Fibroblast of the aortic adventitia (primary cell): ENCODE data around the gene IL6R. TPM values are rescaled to one million over a fixed set of nuclear protein-coding genes. Genes with fewer than 3 reads are reported as not detected.
A peak's percentile ranks its signal among the peaks of the same experiment; 100 is the strongest.
"Not testable (repeated sequence)": the region's sequence is repeated elsewhere in the genome, so short reads cannot be mapped to it uniquely, and the experiment has no call there.

Source experiments
- DNase-seq: peaks from one replicate; pipeline ENCODE4 v3.0.0-alpha.2; 2010; ENCODE audit warnings: low read depth
- H3K4me3 ChIP-seq: 2 replicates; pipeline ENCODE4 v1.5.1; 2011; ENCODE audit warnings: low read depth, mild to moderate bottlenecking, control low read depth, low read length, moderate library complexity
- CTCF ChIP-seq: IDR thresholded peaks from 2 replicates; pipeline ENCODE4 v1.5.1; 2011; ENCODE audit warnings: mild to moderate bottlenecking, low read length, control low read depth, inconsistent platforms; ENCODE audit not compliant: insufficient read depth
- total RNA-seq: library from RNA; depleted of rRNA; stranded (reverse); fragments of >200 nt; gene quantifications from 2 replicates; pipeline ENCODE4 v1.2.3, GENCODE V29; 2012; ENCODE audit warnings: low replicate concordance

Gene IL6R
- total RNA-seq, 1 donor, result 5.3 TPM

DNA sequence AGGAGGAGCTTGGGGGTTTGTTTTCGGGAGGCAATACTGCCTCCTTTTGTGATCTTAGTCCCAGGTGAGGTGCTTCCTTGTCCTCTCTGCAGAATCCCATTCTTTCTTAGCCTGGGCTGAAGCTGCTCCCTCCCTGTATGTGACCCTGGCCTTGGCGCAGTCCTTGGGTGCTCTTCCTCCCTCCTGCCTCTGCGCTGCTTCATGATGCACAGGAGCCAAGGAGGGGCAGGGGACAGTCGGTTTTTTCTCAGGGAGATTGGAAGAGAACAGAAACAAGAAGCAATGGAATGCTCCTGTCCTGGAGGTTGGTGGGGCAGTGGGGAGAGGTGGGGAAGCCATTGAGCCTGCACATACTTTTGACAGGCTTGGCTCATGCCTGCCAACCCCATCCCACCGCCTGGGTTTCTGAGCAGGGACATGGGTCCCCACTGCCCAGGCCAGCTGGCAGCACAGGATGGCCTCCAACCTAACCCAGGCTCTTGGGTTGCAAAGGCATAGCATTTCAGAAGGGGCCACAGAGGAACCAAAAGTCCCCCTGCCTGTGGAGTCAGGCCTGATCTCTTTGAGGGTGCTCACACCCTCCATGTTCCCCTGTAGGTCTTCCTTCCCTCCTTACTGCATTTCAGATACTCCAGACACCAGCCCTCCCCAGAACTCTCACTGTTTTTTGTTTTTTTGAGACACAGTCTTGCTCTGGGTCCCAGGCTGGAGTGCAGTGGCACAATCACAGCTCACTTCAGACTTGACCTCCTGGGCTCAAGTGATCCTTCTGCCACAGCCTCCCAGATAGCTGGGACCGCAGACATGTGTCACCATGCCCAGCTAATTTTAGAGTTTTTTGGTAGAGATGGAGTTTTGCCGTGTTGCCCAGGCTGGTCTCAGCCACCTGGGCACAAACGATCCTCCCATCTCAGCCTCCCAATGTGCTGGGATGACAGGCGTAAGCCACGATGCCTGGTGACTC is 16.1 kb downstream of the IL6R start:
- TF ChIP-seq CTCF, result no peak
- no peak overlapping the region for H3K4me3 ChIP-seq
- DNase-seq, result no peak

GRCh38 chr1:154422049-154422448 is 16.9 kb downstream of the IL6R start:
- not testable (repeated sequence) for H3K4me3 ChIP-seq, DNase-seq

GRCh38 chr1:154422521-154422920 is 17.4 kb downstream of the IL6R start:
- no peak for DNase-seq
- no peak for TF ChIP-seq CTCF

DNA sequence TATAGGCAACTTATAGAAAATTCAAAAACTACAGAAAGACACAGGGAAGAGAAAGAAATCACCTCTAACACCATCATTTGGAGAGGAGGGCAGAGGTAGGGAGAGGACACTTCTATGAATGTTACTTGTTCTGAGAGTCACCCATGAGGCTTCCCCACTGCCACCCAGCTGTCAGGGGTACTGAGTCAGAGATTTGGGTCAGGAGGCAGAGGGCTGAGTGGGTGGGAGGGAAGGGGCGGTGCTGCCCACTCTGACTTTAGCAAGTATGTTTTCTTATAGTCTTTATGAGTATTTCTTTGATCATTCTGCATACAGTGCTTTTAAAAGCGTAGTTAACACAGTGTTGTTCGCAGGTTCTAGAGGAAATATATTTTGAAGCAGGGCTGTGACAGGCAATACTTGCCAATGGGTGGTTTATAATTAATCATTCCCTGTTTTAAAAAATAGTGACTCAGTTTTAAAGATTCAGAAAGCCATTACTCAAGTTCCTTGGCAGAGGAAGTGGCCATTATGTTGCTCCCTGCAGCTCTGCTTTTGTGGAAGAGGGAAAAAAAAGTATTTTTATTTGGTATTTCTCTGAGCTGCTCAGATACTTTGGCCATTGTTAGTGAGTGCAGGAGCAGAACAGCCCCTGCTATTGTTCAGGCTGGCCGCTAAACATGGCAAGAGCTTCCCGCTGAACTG is 18.3 kb downstream of the IL6R start:
- DNase-seq, result peak; percentile 91
- no peak for TF ChIP-seq CTCF
- no peak overlapping the region for H3K4me3 ChIP-seq

More at GRCh38 chr1:154422521-154422920, 17.4 kb downstream of the IL6R start:
- no peak overlapping the region for H3K4me3 ChIP-seq

DNA sequence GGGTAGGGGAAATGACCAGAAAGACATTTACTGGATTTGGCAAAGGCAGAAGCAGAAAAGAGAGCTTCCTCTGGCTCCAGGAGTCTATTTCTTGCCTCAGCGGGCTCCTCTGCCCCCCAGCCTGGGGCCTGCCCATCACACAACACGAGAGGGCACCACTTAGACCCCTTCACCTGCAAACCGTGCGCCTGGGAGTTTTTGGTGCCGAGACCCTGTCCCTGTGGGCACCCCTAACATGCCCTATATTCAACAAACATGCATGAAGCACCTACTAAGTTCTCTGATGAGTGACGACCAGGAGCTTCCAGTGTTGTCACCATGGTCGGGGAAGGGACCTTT is 18.8 kb downstream of the IL6R start:
- TF ChIP-seq CTCF, result no peak
- no peak overlapping the region for H3K4me3 ChIP-seq
- no peak for DNase-seq

- TF ChIP-seq CTCF, result no peak
- no peak overlapping the region for H3K4me3 ChIP-seq
- DNase-seq, result peak; percentile 64
Measured at GRCh38 chr1:154425172-154425571, 20.0 kb downstream of the IL6R start.
